Measurements from ENCODE around the gene AGO1. TPM values are rescaled to one million over a fixed set of nuclear protein-coding genes. Genes with fewer than 3 reads are reported as not detected.
"Not testable (repeated sequence)": the region's sequence is repeated elsewhere in the genome, so short reads cannot be mapped to it uniquely, and the experiment has no call there.

AGO1 gene
- total and polyA plus RNA-seq, 2 donors (not counting 1 experiment from before 2014, with no cell fraction given), result 10.1 to 41.3 TPM

- CTCF ChIA-PET, result no interaction called here
- Histone ChIP-seq H4K20me1 (ENCODE audit: control insufficient read depth, insufficient read depth, low read length, poor library complexity, severe bottlenecking) (peaks cover 14% of the 10 kb centered on the region), H3K27ac (ENCODE audit: low read length in 2 of 2) (no peak overlapping the region), H3K4me1 (ENCODE audit: control insufficient read depth in 2 of 2, insufficient read depth in 2 of 2, low read length in 2 of 2) (peaks cover 30 to 48% of the 10 kb centered on the region in 2 donors), H3K4me2 (replicated peaks; ENCODE audit: low read depth, low read length, poor library complexity, severe bottlenecking) (no peak overlapping the region), H3K36me3 (replicated peaks in 1 of 2; ENCODE audit: control extremely low read depth in 1 of 2, control insufficient read depth in 1 of 2, extremely low read depth in 1 of 2, insufficient read depth in 2 of 2, low read length in 1 of 2) (peaks cover 0 to 15% of the 10 kb centered on the region in 2 experiments), H2AFZ (ENCODE audit: insufficient read depth, low read depth, low read length, poor library complexity, severe bottlenecking) (no peak overlapping the region), H3K79me2 (ENCODE audit: control insufficient read depth, insufficient read depth, low read length) (peaks cover 25% of the 10 kb centered on the region), H3K27me3 (replicated peaks in 1 of 4; ENCODE audit: control extremely low read depth in 1 of 4, control insufficient read depth in 3 of 4, insufficient read depth in 4 of 4, low read length in 3 of 4) (no peaks in the 10 kb centered on the region), H3K9ac (ENCODE audit: low read length) (no peak overlapping the region), H3K9me3 (ENCODE audit: control extremely low read depth in 1 of 3, control insufficient read depth in 2 of 3, insufficient read depth in 1 of 3, low read length in 2 of 3) (no peaks in the 10 kb centered on the region), H3K4me3 (ENCODE audit: control extremely low read depth in 1 of 5, extremely low read depth in 1 of 5, insufficient read depth in 1 of 5, low read depth in 2 of 5, low read length in 4 of 5) (no peak overlapping the region)
- WGBS (ENCODE audit: insufficient coverage), result 100% methylated on average over 9 of the region's 11 CpGs
- intact Hi-C loops (cut with micrococcal nuclease), result no loop called here
- Mint-ChIP-seq H3K9me3 (ENCODE audit: insufficient read depth) (no peaks in the 10 kb centered on the region), H3K4me1 (peaks cover 55% of the 10 kb centered on the region), H3K27me3 (no peaks in the 10 kb centered on the region), H3K27ac (no peak overlapping the region), H3K4me3 (no peak overlapping the region)
- POLR2A ChIA-PET, result interaction anchor here (0.9 kb wide), 1 partner anchor 54 kb away, joined by 3 read pairs; no protein-coding TSS in a partner anchor
- DNase-seq, result no peak
- TF ChIP-seq EZH2 (IDR thresholded peaks at IDR 0.05; ENCODE audit: borderline replicate concordance, insufficient read depth, low read depth, low read length, poor library complexity, severe bottlenecking) (no peak), CTCF (IDR thresholded peaks at IDR 0.05) (no peak)
- no peak for ATAC-seq (ENCODE audit: low read depth)
Measured at GRCh38 chr1:35888255-35888654, 5.2 kb downstream of the AGO1 start.

- peaks cover 57% of the 10 kb centered on the region for H3K4me1 Mint-ChIP-seq
- H3K9me3 Mint-ChIP-seq (ENCODE audit: insufficient read depth); H3K4me3 ChIP-seq (ENCODE audit: control extremely low read depth in 1 of 5, extremely low read depth in 1 of 5, insufficient read depth in 1 of 5, low read depth in 2 of 5, low read length in 4 of 5); DNase-seq; H3K27ac Mint-ChIP-seq; H2AFZ ChIP-seq (ENCODE audit: insufficient read depth, low read depth, low read length, poor library complexity, severe bottlenecking); H3K27me3 Mint-ChIP-seq; H3K4me3 Mint-ChIP-seq; H3K9me3 ChIP-seq (ENCODE audit: control extremely low read depth in 1 of 3, control insufficient read depth in 2 of 3, insufficient read depth in 1 of 3, low read length in 2 of 3); H3K27ac ChIP-seq (ENCODE audit: low read length in 2 of 2); H3K9ac ChIP-seq (ENCODE audit: low read length); ATAC-seq (ENCODE audit: low read depth); H3K27me3 ChIP-seq (replicated peaks in 1 of 4; ENCODE audit: control extremely low read depth in 1 of 4, control insufficient read depth in 3 of 4, insufficient read depth in 4 of 4, low read length in 3 of 4); CTCF ChIA-PET; POLR2A ChIA-PET; intact Hi-C loops (cut with micrococcal nuclease); H3K4me2 ChIP-seq (replicated peaks; ENCODE audit: low read depth, low read length, poor library complexity, severe bottlenecking): not testable (repeated sequence)
- Histone ChIP-seq H3K79me2 (ENCODE audit: control insufficient read depth, insufficient read depth, low read length) (peaks cover 18% of the 10 kb centered on the region), H4K20me1 (ENCODE audit: control insufficient read depth, insufficient read depth, low read length, poor library complexity, severe bottlenecking) (peaks cover 12% of the 10 kb centered on the region), H3K36me3 (replicated peaks in 1 of 2; ENCODE audit: control extremely low read depth in 1 of 2, control insufficient read depth in 1 of 2, extremely low read depth in 1 of 2, insufficient read depth in 2 of 2, low read length in 1 of 2) (peaks cover 0 to 18% of the 10 kb centered on the region in 2 experiments), H3K4me1 (ENCODE audit: control insufficient read depth in 2 of 2, insufficient read depth in 2 of 2, low read length in 2 of 2) (peaks cover 33 to 50% of the 10 kb centered on the region in 2 donors)
- WGBS (ENCODE audit: insufficient coverage), result 0% methylated on average over 1 of the region's 3 CpGs
Measured at GRCh38 chr1:35888981-35889380, 6.0 kb downstream of the AGO1 start.
